ENCODE results near the gene CHRNB4.

The CHRNB4 gene

GRCh38 chr15:78651007-78651406, 10.0 kb upstream of the CHRNB4 start:
- Histone ChIP-seq H3K27ac (ENCODE audit: extremely low read depth, low read depth, low read length) (no peak overlapping the region), H3K36me3 (ENCODE audit: control insufficient read depth in 2 of 2, insufficient read depth in 1 of 2, low read length in 2 of 2) (no peaks in the 10 kb centered on the region), H3K4me1 (ENCODE audit: control insufficient read depth, insufficient read depth, low read length) (no peaks in the 10 kb centered on the region), H3K4me3 (ENCODE audit: low read depth, low read length) (no peak overlapping the region), H3K9me3 (ENCODE audit: control insufficient read depth, insufficient read depth, low read depth, low read length) (no peaks in the 10 kb centered on the region)
- CTCF ChIA-PET = interaction anchor here (0.8 to 2.7 kb wide), 3 partner anchors 10 to 59 kb away, joined by 3 to 17 read pairs (median 3); no protein-coding TSS in a partner anchor
- TF ChIP-seq ZNF184 (tag by site-specific recombination; IDR thresholded peaks at IDR 0.05) (no peak), HIC1 (tag by site-specific recombination; IDR thresholded peaks at IDR 0.05) (no peak), ZNF112 (tag by site-specific recombination; IDR thresholded peaks at IDR 0.05) (no peak), ZNF423 (tag by site-specific recombination; IDR thresholded peaks at IDR 0.05) (no peak), ZNF514 (tag by site-specific recombination; IDR thresholded peaks at IDR 0.05) (no peak), ZNF791 (tag by site-specific recombination; IDR thresholded peaks at IDR 0.05) (no peak), TRIM28 (IDR thresholded peaks at IDR 0.05; ENCODE audit: borderline replicate concordance, low read length) (no peak), ZNF580 (tag by site-specific recombination; IDR thresholded peaks at IDR 0.05) (no peak), ZBTB20 (tag by site-specific recombination; IDR thresholded peaks at IDR 0.05) (no peak), ZNF473 (tag by site-specific recombination; IDR thresholded peaks at IDR 0.05) (no peak), ZNF521 (tag by site-specific recombination; IDR thresholded peaks at IDR 0.05) (no peak), ZBTB17 (tag by site-specific recombination; IDR thresholded peaks at IDR 0.05) (no peak), ZNF561 (tag by site-specific recombination; IDR thresholded peaks at IDR 0.05; ENCODE audit: borderline replicate concordance) (no peak), ZNF660 (tag by site-specific recombination; IDR thresholded peaks at IDR 0.05) (no peak), HOXD13 (CRISPR knock-in tag; IDR thresholded peaks at IDR 0.05; ENCODE audit: borderline replicate concordance) (no peak)
- POLR2A ChIA-PET = no interaction called here

GRCh38 chr15:78650022-78650421, 9.0 kb upstream of the CHRNB4 start:
- H3K27ac ChIP-seq (ENCODE audit: extremely low read depth, low read depth, low read length) = no peak overlapping the region
- ChIA-PET CTCF (interaction anchor here (0.6 to 2.7 kb wide), 3 partner anchors 11 to 473 kb away, joined by 3 to 17 read pairs (median 4); no protein-coding TSS in a partner anchor), POLR2A (no interaction called here)
- H3K9me3 ChIP-seq (ENCODE audit: control insufficient read depth, insufficient read depth, low read depth, low read length) = no peaks in the 10 kb centered on the region
- no peaks in the 10 kb centered on the region for H3K4me1 ChIP-seq (ENCODE audit: control insufficient read depth, insufficient read depth, low read length)
- no peak overlapping the region for H3K4me3 ChIP-seq (ENCODE audit: low read depth, low read length)
- no peaks in the 10 kb centered on the region for H3K36me3 ChIP-seq (ENCODE audit: control insufficient read depth in 2 of 2, insufficient read depth in 1 of 2, low read length in 2 of 2)
- TF ChIP-seq ZNF121 (tag by site-specific recombination; IDR thresholded peaks at IDR 0.05) (no peak), KLF7 (tag by site-specific recombination; IDR thresholded peaks at IDR 0.05; ENCODE audit: borderline replicate concordance) (no peak), INSM2 (tag by site-specific recombination; IDR thresholded peaks at IDR 0.05) (no peak), ZNF501 (tag by site-specific recombination; IDR thresholded peaks at IDR 0.05) (no peak), PRDM6 (tag by site-specific recombination; IDR thresholded peaks at IDR 0.05) (no peak), ZBTB49 (tag by site-specific recombination; IDR thresholded peaks at IDR 0.05; ENCODE audit: low read depth) (no peak), ZNF416 (tag by site-specific recombination; IDR thresholded peaks at IDR 0.05) (no peak), ZNF350 (tag by site-specific recombination; IDR thresholded peaks at IDR 0.05) (no peak), ZNF169 (tag by site-specific recombination; IDR thresholded peaks at IDR 0.05) (no peak), AEBP2 (tag by site-specific recombination; IDR thresholded peaks at IDR 0.05; ENCODE audit: borderline replicate concordance) (no peak), KLF1 (tag by site-specific recombination; IDR thresholded peaks at IDR 0.05) (no peak), ZNF670 (tag by site-specific recombination; IDR thresholded peaks at IDR 0.05; ENCODE audit: low read depth) (no peak), ZNF184 (tag by site-specific recombination; IDR thresholded peaks at IDR 0.05) (no peak)

All from HEK293 (cell line).